ENCODE measurements around the gene BACH1. TPM values are rescaled to one million over a fixed set of nuclear protein-coding genes. Genes with fewer than 3 reads are reported as not detected.

BACH1 gene
- total RNA-seq, 4 donors from 2014 or later: 35.0 to 101 (median 49.8) TPM

DNA sequence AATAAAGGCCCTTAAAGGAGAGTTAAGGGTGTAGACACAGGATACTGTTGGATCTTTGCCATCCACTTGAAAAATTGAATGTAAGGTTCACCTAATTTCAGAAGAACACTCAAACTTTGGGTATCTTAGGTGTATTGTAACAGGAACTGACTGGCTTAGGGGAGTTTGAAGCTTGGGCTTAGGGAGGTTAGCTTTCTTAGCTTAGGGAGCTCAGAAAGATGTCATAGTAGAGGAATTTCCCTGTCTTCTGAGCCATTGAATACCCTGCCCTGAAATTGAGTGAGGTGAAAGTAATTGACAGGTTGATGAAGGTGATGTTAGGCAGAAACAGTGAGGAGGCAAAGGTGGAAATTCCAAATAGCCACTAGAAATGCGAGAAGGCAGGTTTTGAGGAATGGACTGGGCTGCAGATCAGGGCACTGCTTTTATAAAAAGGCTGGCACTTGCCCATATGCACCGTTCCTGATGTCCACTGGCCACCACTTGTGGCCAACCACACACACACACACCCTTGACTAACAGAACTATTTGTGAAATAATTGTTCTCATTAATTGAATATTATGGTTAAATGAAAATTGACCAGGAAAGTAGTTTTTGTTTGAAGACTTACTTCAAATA, 16.5 kb downstream of the BACH1 start:
- DNase-seq (ENCODE audit: low spot score) (no peak), ATAC-seq (ENCODE audit: low FRiP score) (no peak)
- TF ChIP-seq CTCF (IDR thresholded peaks at IDR 0.05): no peak

- TF ChIP-seq CTCF (IDR thresholded peaks at IDR 0.05): no peak
- DNase-seq (ENCODE audit: low spot score) (no peak), ATAC-seq (ENCODE audit: low FRiP score) (no peak)
Observed at GRCh38 chr21:29316029-29316742, 17.5 kb downstream of the BACH1 start.

DNA sequence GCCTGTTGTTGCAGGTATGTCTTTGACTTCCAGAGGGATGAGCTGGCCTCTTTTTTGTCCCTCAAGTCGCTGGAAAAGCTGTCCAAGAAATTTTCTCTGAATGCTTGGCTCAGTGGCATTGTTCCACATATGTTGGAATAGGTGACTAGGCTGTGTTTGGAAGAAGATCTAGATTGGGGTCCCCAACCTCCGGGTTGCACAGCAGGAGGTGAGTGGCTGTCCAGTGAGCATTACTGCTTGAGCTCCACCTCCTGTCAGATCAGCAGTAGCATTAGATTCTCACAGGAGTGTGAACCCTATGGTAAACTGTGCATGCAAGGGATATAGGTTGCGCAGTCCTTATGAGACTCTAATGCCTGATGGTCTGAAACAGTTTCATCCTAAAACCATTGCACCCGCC, 18.1 kb downstream of the BACH1 start:
- ATAC-seq (ENCODE audit: low FRiP score) (no peak), DNase-seq (ENCODE audit: low spot score) (no peak)
- no peak for TF ChIP-seq CTCF (IDR thresholded peaks at IDR 0.05)

DNA sequence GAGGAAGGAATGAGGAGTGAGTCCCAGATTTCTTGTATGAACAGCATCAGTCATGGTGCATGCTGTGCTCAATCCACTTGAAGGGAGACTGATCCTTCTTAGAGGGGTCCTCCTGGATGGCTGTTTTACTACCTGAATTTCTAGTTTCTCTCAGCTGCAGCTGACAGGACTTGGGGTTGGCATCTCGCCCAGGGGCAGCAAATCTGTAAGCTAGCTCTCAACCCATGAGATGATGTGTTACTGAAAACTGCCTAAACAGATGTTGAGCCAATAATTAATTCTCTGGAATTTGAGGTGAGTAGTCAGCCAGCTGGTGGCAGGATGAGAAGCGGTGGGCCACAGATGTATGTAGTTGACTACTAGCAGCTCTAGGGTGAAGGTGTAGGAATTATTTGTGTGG, 19.6 kb downstream of the BACH1 start:
- TF ChIP-seq CTCF (IDR thresholded peaks at IDR 0.05): no peak
- ATAC-seq (ENCODE audit: low FRiP score) (no peak), DNase-seq (ENCODE audit: low spot score) (no peak)

DNA sequence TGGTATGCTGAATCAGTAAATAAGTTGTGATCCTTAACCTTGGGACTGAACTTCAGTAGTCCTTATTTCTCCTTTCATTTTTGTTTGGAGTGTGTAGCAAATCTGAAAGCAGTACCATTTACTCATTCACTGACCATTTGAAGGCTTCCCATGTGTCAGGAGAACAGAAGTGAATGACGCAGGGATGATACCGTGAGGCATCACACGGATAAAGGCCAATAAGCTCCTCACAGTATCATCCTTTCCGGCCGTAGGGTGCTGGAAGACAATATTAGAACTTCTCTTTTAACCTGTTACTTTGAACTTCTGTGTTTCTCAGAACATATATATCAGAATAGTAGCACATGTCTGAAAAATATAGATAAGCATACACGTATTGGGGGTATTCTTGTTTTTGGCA, 21.3 kb downstream of the BACH1 start:
- no peak for DNase-seq (ENCODE audit: low spot score)
- no peak for ATAC-seq (ENCODE audit: low FRiP score)
- TF ChIP-seq CTCF (IDR thresholded peaks at IDR 0.05): no peak

- no peak for ATAC-seq (ENCODE audit: low FRiP score)
- DNase-seq (ENCODE audit: low spot score): no peak
- TF ChIP-seq CTCF (IDR thresholded peaks at IDR 0.05): no peak
Observed at GRCh38 chr21:29321217-29321616, 22.5 kb downstream of the BACH1 start.

Measured in omental fat pad (tissue), 4 donors.